Skeletal muscle tissue (tissue), 4 donors: ENCODE results near the gene ABO. TPM values are rescaled to one million over a fixed set of nuclear protein-coding genes. Genes with fewer than 3 reads are reported as not detected.
"Not testable (repeated sequence)": the region's sequence is repeated elsewhere in the genome, so short reads cannot be mapped to it uniquely, and the experiment has no call there.

Experiments used
- H3K27ac ChIP-seq: one replicate; pipeline ENCODE4 v1.7.0; 2013; ENCODE audit warnings: mild to moderate bottlenecking, low read depth, low read length, inconsistent platforms
- H3K27me3 ChIP-seq, 3 donors: one replicate each; pipeline ENCODE4 v1.7.0; 2013; ENCODE audit warnings: low read length in 3 of 3; ENCODE audit not compliant: control insufficient read depth in 3 of 3, insufficient read depth in 3 of 3
- H3K36me3 ChIP-seq, 3 donors: one replicate each; pipeline ENCODE4 v1.7.0; 2013; ENCODE audit warnings: low read length in 3 of 3; ENCODE audit not compliant: control insufficient read depth in 3 of 3, insufficient read depth in 3 of 3
- H3K4me1 ChIP-seq, 3 donors: one replicate each; pipeline ENCODE4 v1.7.0; 2013; ENCODE audit warnings: low read length in 3 of 3, mild to moderate bottlenecking in 3 of 3; ENCODE audit not compliant: control insufficient read depth in 3 of 3, insufficient read depth in 3 of 3
- H3K4me3 ChIP-seq, 3 donors: one replicate each; pipeline ENCODE4 v1.7.0; 2013; ENCODE audit warnings: low read length in 3 of 3
- H3K9ac ChIP-seq, 3 donors: one replicate each; pipeline ENCODE4 v1.7.0; 2013; ENCODE audit warnings: low read length in 3 of 3, mild to moderate bottlenecking in 3 of 3, moderate library complexity in 2 of 3, low read depth in 1 of 3
- H3K9me3 ChIP-seq, 3 donors: one replicate each; pipeline ENCODE4 v1.7.0; 2013; ENCODE audit warnings: low read length in 3 of 3; ENCODE audit not compliant: control insufficient read depth in 3 of 3
- total RNA-seq: library from RNA; depleted of rRNA; stranded (reverse); fragments of >200 nt; gene quantifications from one replicate; pipeline ENCODE4 v1.2.3, GENCODE V29; 2014
- donor health status: Osteomylitis.

The ABO gene
- total RNA-seq, 1 donor from 2014 or later, result under 0.01 TPM

- Histone ChIP-seq H3K9ac (peak overlapping the region in 2 of 3 donors; percentile 20 to 60), H3K4me3 (peak overlapping the region in 2 of 3 donors; percentile 6 to 14), H3K27ac (peak overlapping the region; percentile 66), H3K36me3 (no peaks in the 10 kb centered on the region), H3K27me3 (peaks cover 28 to 41% (median 31%) of the 10 kb centered on the region in 3 donors), H3K9me3 (no peaks in the 10 kb centered on the region), H3K4me1 (peaks cover 8 to 16% (median 15%) of the 10 kb centered on the region in 3 donors)
Observed at GRCh38 chr9:133237035-133237731, 37.8 kb downstream of the ABO start.

- peak overlapping the region in 1 of 3 donors; percentile 60 for H3K9ac ChIP-seq
- H3K4me3 ChIP-seq, H3K9me3 ChIP-seq, H3K36me3 ChIP-seq: not testable (repeated sequence)
- H3K27ac ChIP-seq, result peak overlapping the region; percentile 66
- H3K27me3 ChIP-seq, result peaks cover 28 to 40% (median 30%) of the 10 kb centered on the region in 3 donors
- peaks cover 8 to 16% (median 15%) of the 10 kb centered on the region in 3 donors for H3K4me1 ChIP-seq
Observed at GRCh38 chr9:133236291-133237034, 38.5 kb downstream of the ABO start.

- no peak overlapping the region for H3K27ac ChIP-seq
Observed at GRCh38 chr9:133235549-133236222, 39.3 kb downstream of the ABO start.

GRCh38 chr9:133234577-133235322 is 40.3 kb downstream of the ABO start:
- H3K27ac ChIP-seq, result peak overlapping the region; percentile 54
- H3K4me3 ChIP-seq, result no peak overlapping the region
- no peak overlapping the region for H3K9ac ChIP-seq
- no peaks in the 10 kb centered on the region for H3K9me3 ChIP-seq
- H3K4me1 ChIP-seq, result peaks cover 8 to 16% (median 15%) of the 10 kb centered on the region in 3 donors
- H3K27me3 ChIP-seq, result peaks cover 25 to 38% (median 27%) of the 10 kb centered on the region in 3 donors
- H3K36me3 ChIP-seq, result no peaks in the 10 kb centered on the region

More at GRCh38 chr9:133235549-133236222, 39.3 kb downstream of the ABO start:
- H3K9ac ChIP-seq, result no peak overlapping the region
- H3K27me3 ChIP-seq, result peaks cover 28 to 38% (median 28%) of the 10 kb centered on the region in 3 donors
- H3K4me1 ChIP-seq, result peaks cover 8 to 16% (median 15%) of the 10 kb centered on the region in 3 donors
- H3K9me3 ChIP-seq, result no peaks in the 10 kb centered on the region
- H3K36me3 ChIP-seq, result no peaks in the 10 kb centered on the region
- H3K4me3 ChIP-seq, result no peak overlapping the region

- H3K9ac ChIP-seq, result no peak overlapping the region
- no peaks in the 10 kb centered on the region for H3K9me3 ChIP-seq
- H3K4me3 ChIP-seq, result no peak overlapping the region
- H3K4me1 ChIP-seq, result peaks cover 8 to 13% (median 12%) of the 10 kb centered on the region in 3 donors
- H3K36me3 ChIP-seq, result no peaks in the 10 kb centered on the region
- peaks cover 21 to 32% (median 23%) of the 10 kb centered on the region in 3 donors for H3K27me3 ChIP-seq
- peak overlapping the region; percentile 54 for H3K27ac ChIP-seq
Observed at GRCh38 chr9:133233681-133234432, 41.1 kb downstream of the ABO start.

GRCh38 chr9:133231934-133232568 is 43.0 kb downstream of the ABO start:
- not testable (repeated sequence) for H3K9me3 ChIP-seq, H3K36me3 ChIP-seq, H3K4me1 ChIP-seq

GRCh38 chr9:133230514-133230913 is 44.5 kb downstream of the ABO start:
- H3K36me3 ChIP-seq, H3K9ac ChIP-seq, H3K4me3 ChIP-seq, H3K27ac ChIP-seq, H3K9me3 ChIP-seq, H3K4me1 ChIP-seq: not testable (repeated sequence)
- peaks cover 3 to 21% (median 17%) of the 10 kb centered on the region in 3 donors for H3K27me3 ChIP-seq

More at GRCh38 chr9:133231934-133232568, 43.0 kb downstream of the ABO start:
- not testable (repeated sequence) for H3K27ac ChIP-seq, H3K9ac ChIP-seq, H3K4me3 ChIP-seq
- peaks cover 5 to 15% (median 14%) of the 10 kb centered on the region in 3 donors for H3K27me3 ChIP-seq

GRCh38 chr9:133230093-133230492 is 44.9 kb downstream of the ABO start:
- Histone ChIP-seq H3K9ac (no peak overlapping the region), H3K27me3 (peaks cover 3 to 24% (median 17%) of the 10 kb centered on the region in 3 donors), H3K4me3 (no peak overlapping the region), H3K27ac (no peak overlapping the region), H3K4me1 (no peaks in the 10 kb centered on the region), H3K36me3 (no peaks in the 10 kb centered on the region), H3K9me3 (no peaks in the 10 kb centered on the region)
